ENCODE results near the gene WDPCP.

GRCh38 chr2:63522950-63523349, 65.3 kb downstream of the WDPCP start:
- TF ChIP-seq POLR2A (IDR thresholded peaks at IDR 0.05): no peak
- TF ChIP-seq CTCF (IDR thresholded peaks at IDR 0.05): no peak
- TF ChIP-seq POLR2AphosphoS5 (IDR thresholded peaks at IDR 0.05): no peak
